OCI-LY7 (cell line): ENCODE results near the gene TAS2R10. TPM values are rescaled to one million over a fixed set of nuclear protein-coding genes. Genes with fewer than 3 reads are reported as not detected.
"Not testable (repeated sequence)": the region's sequence is repeated elsewhere in the genome, so short reads cannot be mapped to it uniquely, and the experiment has no call there.

ENCODE experiments used
- BruUV-seq: library from RNA; stranded (reverse); fragments of 400-500 nt; replicated peaks from 2 replicates; lab custom pipeline; 2021; lab: Mats Ljungman, UMichigan
- CTCF ChIA-PET: fragments of 300-600 bp; sonication (Branson Sonifier 250); formaldehyde crosslinking; loops from one replicate; lab custom pipeline; 2022; ENCODE audit warnings: antibody characterized with exemption; ENCODE audit not compliant: unreplicated experiment; lab: Charles Lee
- POLR2A ChIA-PET: fragments of 300-600 bp; sonication (Branson Sonifier 250); formaldehyde crosslinking; loops from one replicate; lab custom pipeline; 2022; ENCODE audit warnings: antibody characterized with exemption; lab: Charles Lee
- DNase-seq: peaks from one replicate; pipeline ENCODE4 v3.0.0-alpha.2; 2015; ENCODE audit warnings: low spot score
- H2AFZ ChIP-seq: fragments of 200-600 bp; sonication (generic), shearing (Covaris generic); 2 replicates; pipeline ENCODE4 v1.6.1; 2014; ENCODE audit warnings: mild to moderate bottlenecking, antibody characterized with exemption, low read length, moderate library complexity
- H3K27ac ChIP-seq: fragments of 200-600 bp; sonication (generic); 2 replicates; pipeline ENCODE4 v1.5.1; 2014; ENCODE audit warnings: mixed run types, low read depth, mild to moderate bottlenecking, moderate library complexity, low read length, inconsistent platforms; ENCODE audit not compliant: poor library complexity, severe bottlenecking
- H3K36me3 ChIP-seq: fragments of 200-600 bp; sonication (generic); 2 replicates; pipeline ENCODE4 v1.6.1; 2014; ENCODE audit warnings: mild to moderate bottlenecking, antibody characterized with exemption, low read length, moderate library complexity, mixed read lengths; ENCODE audit not compliant: insufficient read depth
- H3K4me1 ChIP-seq: fragments of 200-600 bp; sonication (generic); 2 replicates; pipeline ENCODE4 v1.5.1; 2014; ENCODE audit warnings: mild to moderate bottlenecking, low read length; ENCODE audit not compliant: insufficient read depth, poor library complexity, severe bottlenecking
- H3K4me2 ChIP-seq: fragments of 200-600 bp; sonication (generic); 2 replicates; pipeline ENCODE4 v1.6.1; 2014; ENCODE audit warnings: mild to moderate bottlenecking, low read length
- H3K4me3 ChIP-seq: fragments of 200-600 bp; sonication (generic); 2 replicates; pipeline ENCODE4 v1.5.1; 2014; ENCODE audit warnings: mild to moderate bottlenecking, low read depth, low read length; ENCODE audit not compliant: poor library complexity, severe bottlenecking
- H3K79me2 ChIP-seq: fragments of 200-600 bp; sonication (generic); 2 replicates; pipeline ENCODE4 v1.6.1; 2016; ENCODE audit warnings: low read depth, mild to moderate bottlenecking, low read length, moderate library complexity, mixed read lengths; ENCODE audit not compliant: insufficient read depth
- H3K9me2 ChIP-seq: fragments of 200-600 bp; sonication (generic); 2 replicates; pipeline ENCODE4 v1.6.1; 2016; ENCODE audit warnings: mild to moderate bottlenecking, low read length, mixed read lengths; ENCODE audit not compliant: insufficient read depth
- H3K9me3 ChIP-seq: fragments of 200-600 bp; sonication (generic); 2 replicates; pipeline ENCODE4 v1.6.1; 2014; ENCODE audit warnings: mild to moderate bottlenecking, mixed run types, low read length, mixed read lengths
- H4K20me1 ChIP-seq: fragments of 200-600 bp; sonication (generic); 2 replicates; pipeline ENCODE4 v1.6.1; 2014; ENCODE audit warnings: mild to moderate bottlenecking, antibody characterized with exemption, low read length, moderate library complexity, mixed read lengths; ENCODE audit not compliant: insufficient read depth
- EZH2phosphoT487 ChIP-seq: fragments of 200-600 bp; sonication (generic); IDR thresholded peaks from 2 replicates; pipeline ENCODE4 v1.6.1; 2018; ENCODE audit warnings: low read depth, borderline replicate concordance, mild to moderate bottlenecking, mixed run types, antibody characterized with exemption, low read length, moderate library complexity, mixed read lengths
- intact Hi-C: fragments of 100-400 bp; cut with micrococcal nuclease; formaldehyde crosslinking; loops from one replicate; pipeline ENCODE4 v1.10.0; 2022; ENCODE audit not compliant: unreplicated experiment
- total RNA-seq, 2 experiments: library from RNA; depleted of rRNA in 1 of 2; stranded (reverse); fragments of >200 nt in 1 of 2; shearing (Covaris generic) in 1 of 2; gene quantifications; 2 replicates each; pipeline ENCODE4 v1.2.3, GENCODE V29; 2014 to 2022
- TF ChIP-seq, protein P1 (sequence below): fragments of 200-600 bp; sonication (generic); conservative IDR thresholded peaks from 2 replicates; pipeline ENCODE4 v1.5.1; 2014; ENCODE audit warnings: mild to moderate bottlenecking, antibody characterized with exemption, low read length, moderate library complexity, mixed read lengths

TAS2R10 gene
- total RNA-seq, 2 experiments from 2014 or later = 0.50 TPM; not detected in 1

DNA sequence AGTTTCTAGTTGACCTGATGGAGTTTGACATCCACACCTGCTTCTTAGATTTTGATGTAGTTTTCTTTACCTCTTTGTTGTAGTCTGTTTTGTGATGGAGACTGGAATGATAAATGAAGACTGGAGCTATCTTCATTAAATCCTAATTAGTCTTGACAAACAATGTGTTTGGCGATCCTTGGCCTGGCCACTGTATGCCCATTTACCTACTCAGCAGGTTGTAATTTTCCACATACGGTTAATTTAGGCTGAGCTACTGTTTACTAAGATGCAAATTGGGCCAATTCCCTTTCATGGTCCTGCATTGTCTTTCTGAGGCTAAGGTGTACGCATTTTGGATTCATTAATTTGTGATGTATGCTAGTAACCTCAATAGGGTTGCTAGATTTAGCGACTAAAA lies 23.6 kb downstream of the TAS2R10 start, which contains the start of gene TAS2R7:
TSS of gene TAS2R7 (minus strand) at position 41 of the 400 bp plus-strand sequence. CDS start 57 bp downstream, outside the sequence.
- no peaks in the 10 kb centered on the region for H3K36me3 ChIP-seq
- no peak within 1 kb of the TSS for H3K27ac ChIP-seq
- H3K9me3 ChIP-seq = no peaks in the 10 kb centered on the region
- TF ChIP-seq, protein P1, sequence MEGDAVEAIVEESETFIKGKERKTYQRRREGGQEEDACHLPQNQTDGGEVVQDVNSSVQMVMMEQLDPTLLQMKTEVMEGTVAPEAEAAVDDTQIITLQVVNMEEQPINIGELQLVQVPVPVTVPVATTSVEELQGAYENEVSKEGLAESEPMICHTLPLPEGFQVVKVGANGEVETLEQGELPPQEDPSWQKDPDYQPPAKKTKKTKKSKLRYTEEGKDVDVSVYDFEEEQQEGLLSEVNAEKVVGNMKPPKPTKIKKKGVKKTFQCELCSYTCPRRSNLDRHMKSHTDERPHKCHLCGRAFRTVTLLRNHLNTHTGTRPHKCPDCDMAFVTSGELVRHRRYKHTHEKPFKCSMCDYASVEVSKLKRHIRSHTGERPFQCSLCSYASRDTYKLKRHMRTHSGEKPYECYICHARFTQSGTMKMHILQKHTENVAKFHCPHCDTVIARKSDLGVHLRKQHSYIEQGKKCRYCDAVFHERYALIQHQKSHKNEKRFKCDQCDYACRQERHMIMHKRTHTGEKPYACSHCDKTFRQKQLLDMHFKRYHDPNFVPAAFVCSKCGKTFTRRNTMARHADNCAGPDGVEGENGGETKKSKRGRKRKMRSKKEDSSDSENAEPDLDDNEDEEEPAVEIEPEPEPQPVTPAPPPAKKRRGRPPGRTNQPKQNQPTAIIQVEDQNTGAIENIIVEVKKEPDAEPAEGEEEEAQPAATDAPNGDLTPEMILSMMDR = no peak
- no peak for TF ChIP-seq EZH2phosphoT487
- no peaks in the 10 kb centered on the region for H4K20me1 ChIP-seq
- no peak for DNase-seq
- ChIA-PET POLR2A (no interaction called here), CTCF (no interaction called here)
- no TSS peak for BruUV-seq
- no peaks in the 10 kb centered on the region for H3K79me2 ChIP-seq
- H3K4me2 ChIP-seq = no peak within 1 kb of the TSS
- H3K4me1 ChIP-seq = no peaks in the 10 kb centered on the region
- intact Hi-C loops = no loop called here
- H3K9me2 ChIP-seq = 0 out of 2 replicates have a peak, but pooled peaks cover 3% of the 10 kb centered on the region
- H2AFZ ChIP-seq = no peak within 1 kb of the TSS
- H3K4me3 ChIP-seq = no peak within 1 kb of the TSS

DNA sequence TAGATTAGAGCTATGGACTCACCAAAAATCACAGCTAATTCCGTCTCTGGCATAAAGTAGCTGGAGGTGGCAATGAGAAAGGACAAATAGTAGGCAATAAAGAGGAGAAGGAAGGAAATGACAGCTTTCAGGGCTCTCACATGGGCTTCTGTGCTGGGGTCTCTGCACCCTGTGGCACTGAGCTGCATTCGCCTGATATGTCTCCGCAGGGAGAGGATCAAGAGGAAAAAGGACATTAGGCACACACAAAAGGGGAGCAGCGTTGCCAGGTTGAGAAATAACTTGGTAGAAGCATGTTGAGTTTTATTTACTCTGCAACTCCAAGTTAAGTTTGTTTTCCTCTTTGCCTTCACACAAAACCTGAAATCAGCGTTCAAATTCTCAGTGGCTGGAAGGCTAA lies 24.4 kb downstream of the TAS2R10 start:
- no peak overlapping the region for H3K4me2 ChIP-seq
- H3K27ac ChIP-seq = no peak overlapping the region
- DNase-seq = no peak
- TF ChIP-seq EZH2phosphoT487 = no peak
- TF ChIP-seq, protein P1 = no peak
- no TSS peak for BruUV-seq
- H3K36me3 ChIP-seq = no peaks in the 10 kb centered on the region
- no peaks in the 10 kb centered on the region for H3K79me2 ChIP-seq
- no peaks in the 10 kb centered on the region for H3K9me3 ChIP-seq
- no peaks in the 10 kb centered on the region for H3K4me1 ChIP-seq
- ChIA-PET CTCF (no interaction called here), POLR2A (no interaction called here)
- H4K20me1 ChIP-seq = no peaks in the 10 kb centered on the region
- no peak overlapping the region for H3K4me3 ChIP-seq
- intact Hi-C loops = no loop called here
- no peak overlapping the region for H2AFZ ChIP-seq
- 0 out of 2 replicates have a peak, but pooled peaks cover 3% of the 10 kb centered on the region for H3K9me2 ChIP-seq

DNA sequence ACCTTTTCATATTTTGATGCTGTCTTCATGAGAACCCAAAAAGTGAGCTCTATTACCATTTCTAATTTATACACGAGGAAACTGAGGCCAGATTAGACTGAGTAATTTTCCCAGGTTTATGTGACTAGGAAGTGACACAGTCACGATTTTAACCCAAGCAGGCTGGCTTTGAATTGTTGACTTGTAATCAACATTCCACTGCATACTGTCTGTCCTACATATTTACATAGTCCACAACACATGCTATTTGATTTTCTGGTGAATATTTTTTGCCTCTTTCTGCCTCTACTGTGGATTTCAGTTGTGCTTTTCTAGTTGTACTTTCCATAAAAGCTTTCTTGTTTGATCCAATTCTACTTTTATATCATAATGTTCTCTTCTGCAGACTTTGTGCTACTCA lies 31.9 kb downstream of the TAS2R10 start:
- intact Hi-C loops = no loop called here
- H4K20me1 ChIP-seq = no peaks in the 10 kb centered on the region
- no peaks in the 10 kb centered on the region for H3K9me3 ChIP-seq
- H3K79me2 ChIP-seq = no peaks in the 10 kb centered on the region
- no peak overlapping the region for H3K4me2 ChIP-seq
- ChIA-PET CTCF (no interaction called here), POLR2A (interaction anchor here (0.6 kb wide), 1 partner anchor 70 kb away, joined by 3 read pairs; no protein-coding TSS in a partner anchor)
- TF ChIP-seq, protein P1 = no peak
- TF ChIP-seq EZH2phosphoT487 = no peak
- no peak for DNase-seq
- no peaks in the 10 kb centered on the region for H3K36me3 ChIP-seq
- BruUV-seq = no TSS peak
- no peaks in the 10 kb centered on the region for H3K9me2 ChIP-seq
- H3K4me1 ChIP-seq = no peaks in the 10 kb centered on the region
- no peak overlapping the region for H3K4me3 ChIP-seq
- H3K27ac ChIP-seq = no peak overlapping the region
- no peak overlapping the region for H2AFZ ChIP-seq

DNA sequence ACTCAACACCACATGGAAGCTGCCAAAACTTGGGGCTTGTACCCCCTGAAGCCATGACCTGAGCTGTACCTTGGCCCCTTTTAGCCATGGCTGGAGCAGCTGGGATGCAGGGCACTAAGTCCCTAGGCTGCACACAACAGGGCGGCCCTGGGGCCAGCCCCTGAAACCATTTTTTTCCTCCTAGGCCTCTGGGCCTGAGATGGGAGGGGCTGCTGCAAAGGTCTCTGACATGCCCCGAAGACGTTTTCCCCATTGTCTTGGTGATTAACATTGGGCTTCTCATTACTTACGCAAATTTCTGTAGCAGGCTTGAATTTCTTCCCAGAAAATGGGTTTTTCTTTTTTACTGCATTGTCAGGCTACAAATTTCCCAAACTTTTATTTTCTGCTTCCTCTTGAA lies 34.4 kb downstream of the TAS2R10 start:
- H3K36me3 ChIP-seq, H4K20me1 ChIP-seq, H3K4me3 ChIP-seq, H2AFZ ChIP-seq, intact Hi-C loops, CTCF ChIA-PET, BruUV-seq, H3K9me3 ChIP-seq, DNase-seq, H3K9me2 ChIP-seq, H3K79me2 ChIP-seq, POLR2A ChIA-PET, H3K27ac ChIP-seq, H3K4me2 ChIP-seq, H3K4me1 ChIP-seq: not testable (repeated sequence)
